ENCODE results near the gene ZNF649.

- no peak for TF ChIP-seq JUND (IDR thresholded peaks at IDR 0.05; ENCODE audit: low read depth, low read length)
- TF ChIP-seq CTCF (IDR thresholded peaks at IDR 0.05 in 2 of 3, conservative IDR thresholded peaks at IDR 0.05 in 1 of 3; ENCODE audit: control insufficient read depth in 2 of 3, extremely low read depth in 1 of 3, insufficient read depth in 1 of 3, low read depth in 3 of 3, low read length in 3 of 3) = no peak
- no peak for TF ChIP-seq SMARCA5 (IDR thresholded peaks at IDR 0.05)
- TF ChIP-seq EGR1 (IDR thresholded peaks at IDR 0.05; ENCODE audit: borderline replicate concordance in 1 of 2, low read depth in 2 of 2, low read length in 2 of 2) = no peak
- TF ChIP-seq KLF5 (IDR thresholded peaks at IDR 0.05; ENCODE audit: partially characterized antibody) = no peak
- TF ChIP-seq POLR2A (IDR thresholded peaks at IDR 0.05; ENCODE audit: low read depth, low read length) = no peak
Measured at GRCh38 chr19:51921949-51922348, 17.1 kb upstream of the ZNF649 start.
